ENCODE results near the gene IFNA7. TPM values are rescaled to one million over a fixed set of nuclear protein-coding genes. Genes with fewer than 3 reads are reported as not detected.
"Not testable (repeated sequence)": the region's sequence is repeated elsewhere in the genome, so short reads cannot be mapped to it uniquely, and the experiment has no call there.

IFNA7 gene
- total and polyA plus RNA-seq, 10 of the 15 experiments (the other 5 are each of a cell fraction or from before 2014, with no cell fraction given) = not detected

- H4K20me1 ChIP-seq (ENCODE audit: control insufficient read depth, insufficient read depth); H3K9ac ChIP-seq (ENCODE audit: control insufficient read depth, insufficient read depth, low read length); FAIRE-seq; in situ Hi-C loops (cut with MboI); H3K4me2 ChIP-seq (ENCODE audit: control insufficient read depth, insufficient read depth); H3K27ac ChIP-seq (ENCODE audit: control insufficient read depth, insufficient read depth); H3K27me3 ChIP-seq (replicated peaks in 1 of 2; ENCODE audit: control insufficient read depth in 2 of 2, insufficient read depth in 2 of 2, low read length in 1 of 2); H3K4me3 ChIP-seq; H3K79me2 ChIP-seq (ENCODE audit: control insufficient read depth, insufficient read depth, low read length); BruUV-seq (replicated peaks); H3K9me3 ChIP-seq (replicated peaks; ENCODE audit: control insufficient read depth, insufficient read depth, low read length); H3K36me3 ChIP-seq (ENCODE audit: control insufficient read depth in 2 of 2, insufficient read depth in 2 of 2, low read length in 1 of 2); RAD21 ChIA-PET (ENCODE audit: unreplicated experiment); SMC1A ChIA-PET (ENCODE audit: uncharacterized antibody, unreplicated experiment); POLR2A ChIA-PET; intact Hi-C loops (cut with micrococcal nuclease; ENCODE audit: unreplicated experiment); H2AFZ ChIP-seq (ENCODE audit: control insufficient read depth, low read depth, low read length); ATAC-seq; H3K4me1 ChIP-seq (ENCODE audit: control insufficient read depth, insufficient read depth, low read length); DNase-seq (ENCODE audit: low read depth, low spot score): not testable (repeated sequence)
- CTCF ChIA-PET = interaction anchor here (0.6 kb wide), 1 partner anchor 29 kb away, joined by 3 read pairs; no protein-coding TSS in a partner anchor
- WGBS (ENCODE audit: insufficient coverage, insufficient replicate concordance, low lambda C conversion rate, missing lambda C conversion rate) = 33% methylated on average over 3 of the region's 3 CpGs
These were observed 5.0 kb upstream of the IFNA7 start, which contains the start of gene IFNA10 for GRCh38 chr9:21207043-21207442. Gene IFNA10, minus strand, starts transcription at chr9:21207143. Its CDS starts 46 bp downstream, at chr9:21207097.

GRCh38 chr9:21205204-21205603 is 3.2 kb upstream of the IFNA7 start:
- CTCF ChIA-PET = interaction anchor here (2.5 kb wide), 1 partner anchor 22 kb away, joined by 10 read pairs; no protein-coding TSS in a partner anchor
- SMC1A ChIA-PET (ENCODE audit: uncharacterized antibody, unreplicated experiment) = no interaction called here
- H3K27ac ChIP-seq (ENCODE audit: control insufficient read depth, insufficient read depth) = no peak overlapping the region
- H2AFZ ChIP-seq (ENCODE audit: control insufficient read depth, low read depth, low read length) = no peak overlapping the region
- H3K4me1 ChIP-seq (ENCODE audit: control insufficient read depth, insufficient read depth, low read length) = no peaks in the 10 kb centered on the region
- FAIRE-seq = no peak
- no peaks in the 10 kb centered on the region for H3K9me3 ChIP-seq (replicated peaks; ENCODE audit: control insufficient read depth, insufficient read depth, low read length)
- no peak overlapping the region for H3K4me2 ChIP-seq (ENCODE audit: control insufficient read depth, insufficient read depth)
- H4K20me1 ChIP-seq (ENCODE audit: control insufficient read depth, insufficient read depth) = no peaks in the 10 kb centered on the region
- POLR2A ChIA-PET = interaction anchor here (0.7 kb wide), 1 partner anchor 186 kb away, joined by 3 read pairs; no protein-coding TSS in a partner anchor
- RAD21 ChIA-PET (ENCODE audit: unreplicated experiment) = no interaction called here
- no peak for ATAC-seq
- H3K36me3 ChIP-seq (ENCODE audit: control insufficient read depth in 2 of 2, insufficient read depth in 2 of 2, low read length in 1 of 2) = no peaks in the 10 kb centered on the region
- in situ Hi-C loops (cut with MboI) = no loop called here
- H3K79me2 ChIP-seq (ENCODE audit: control insufficient read depth, insufficient read depth, low read length) = no peaks in the 10 kb centered on the region
- DNase-seq (ENCODE audit: low read depth, low spot score) = no peak
- intact Hi-C loops (cut with micrococcal nuclease; ENCODE audit: unreplicated experiment) = no loop called here
- no peaks in the 10 kb centered on the region for H3K27me3 ChIP-seq (replicated peaks in 1 of 2; ENCODE audit: control insufficient read depth in 2 of 2, insufficient read depth in 2 of 2, low read length in 1 of 2)
- no peak overlapping the region for H3K4me3 ChIP-seq
- H3K9ac ChIP-seq (ENCODE audit: control insufficient read depth, insufficient read depth, low read length) = no peak overlapping the region
- TF ChIP-seq E2F8 (IDR thresholded peaks at IDR 0.05; ENCODE audit: low read depth, partially characterized antibody) (no peak), NFXL1 (IDR thresholded peaks at IDR 0.05; ENCODE audit: borderline replicate concordance) (no peak), EED (IDR thresholded peaks at IDR 0.05; ENCODE audit: low read depth) (no peak), RAD21 (IDR thresholded peaks at IDR 0.05; ENCODE audit: insufficient read depth, low read depth, low read length) (no peak), TAF1 (IDR thresholded peaks at IDR 0.05; ENCODE audit: borderline replicate concordance, low read depth, low read length) (no peak), CTCF (IDR thresholded peaks at IDR 0.05 in 2 of 3, conservative IDR thresholded peaks at IDR 0.05 in 1 of 3; ENCODE audit: control insufficient read depth in 2 of 3, extremely low read depth in 1 of 3, insufficient read depth in 1 of 3, low read depth in 3 of 3, low read length in 3 of 3) (no peak), WRNIP1 (IDR thresholded peaks at IDR 0.05; ENCODE audit: borderline replicate concordance, low read depth, low read length) (no peak), IRF3 (IDR thresholded peaks at IDR 0.05) (no peak)
- no TSS peak for BruUV-seq (replicated peaks)
